Ammon's horn (tissue), 1 donor: Measurements from ENCODE around the gene EIF2S3B.

Source experiments
- DNase-seq: peaks from one replicate; pipeline ENCODE4 v3.0.0-alpha.2; 2016; ENCODE audit warnings: low spot score

EIF2S3B gene

DNA sequence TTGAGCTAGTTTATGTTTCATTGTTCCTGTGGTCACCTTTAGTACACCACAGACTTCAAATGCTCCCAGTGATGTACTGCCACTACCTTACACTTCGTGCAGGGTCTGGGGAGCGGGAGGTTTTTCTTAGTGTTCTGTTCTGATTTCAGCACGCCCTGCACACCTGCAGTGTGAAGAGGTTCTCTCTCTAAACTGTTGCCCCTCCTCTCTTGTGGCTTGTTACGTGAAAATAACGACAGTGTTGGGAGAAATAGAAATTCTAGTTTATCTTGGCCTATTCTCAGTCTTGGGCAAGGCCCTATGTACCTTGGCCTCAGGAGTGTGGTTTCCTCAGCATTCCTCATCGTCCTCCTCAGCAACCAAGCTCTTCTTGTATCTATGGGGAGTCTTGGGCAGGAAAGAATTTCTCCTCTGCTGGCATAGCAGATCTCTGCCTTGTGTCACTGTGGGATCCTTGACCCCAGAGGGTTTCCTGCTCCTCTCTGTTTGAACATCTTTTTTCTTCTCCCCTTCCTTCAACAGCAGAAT is 48.6 kb downstream of the EIF2S3B start:
- DNase-seq = no peak

DNA sequence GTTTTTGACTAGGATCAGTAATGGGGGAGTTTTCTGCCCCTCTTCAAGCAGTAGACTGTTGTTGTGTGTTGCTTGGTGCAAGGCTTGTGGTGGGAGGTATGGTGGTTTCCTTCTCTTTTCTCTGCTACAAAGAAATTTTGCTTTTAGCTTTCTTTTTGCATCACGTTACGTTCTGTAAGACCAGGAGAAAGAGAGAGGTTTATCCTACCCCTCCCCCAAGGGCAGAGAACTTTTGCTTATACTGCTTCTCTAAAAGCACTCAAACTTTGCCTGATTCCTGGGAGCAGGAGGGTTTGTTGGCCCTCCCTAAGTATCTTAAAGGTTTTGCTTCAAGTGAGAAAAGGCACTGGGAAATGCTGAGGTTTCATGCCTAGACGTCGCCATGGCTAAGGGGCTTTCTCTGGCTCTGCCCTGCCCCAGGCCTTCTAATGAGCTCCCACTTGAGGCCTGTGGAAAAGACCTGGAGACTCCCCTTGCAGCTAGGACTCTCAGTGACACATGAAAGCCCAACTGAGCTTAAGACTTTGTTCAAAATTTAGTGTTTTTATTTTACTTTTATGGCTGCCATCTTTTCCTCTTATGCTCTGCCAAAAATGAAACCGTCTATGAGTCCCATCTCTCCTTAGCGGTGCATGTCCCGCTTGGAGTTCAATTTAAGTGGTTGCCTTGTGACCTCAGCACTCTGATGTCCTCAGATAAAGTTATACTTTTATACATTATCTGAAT is 49.2 kb downstream of the EIF2S3B start:
- no peak for DNase-seq

DNA sequence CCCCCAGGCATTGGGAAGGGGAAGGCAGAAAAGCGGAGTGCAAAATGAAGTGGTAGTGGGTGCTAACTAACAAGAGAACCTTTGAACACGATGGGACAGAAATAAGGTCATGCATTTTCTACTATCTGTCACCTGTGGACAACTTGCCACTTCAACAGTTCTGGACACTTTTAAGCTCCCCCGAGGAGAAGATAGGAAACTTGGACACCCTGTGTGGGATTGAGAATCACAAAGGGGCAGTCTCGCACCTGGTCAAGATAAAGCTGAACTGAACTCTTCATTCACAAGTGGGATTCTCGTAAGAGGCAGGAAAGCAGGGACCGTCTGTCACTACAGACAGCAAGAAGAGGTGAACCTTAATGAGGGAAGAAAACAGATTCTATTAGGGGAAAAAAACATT is 51.6 kb downstream of the EIF2S3B start:
- no peak for DNase-seq

DNA sequence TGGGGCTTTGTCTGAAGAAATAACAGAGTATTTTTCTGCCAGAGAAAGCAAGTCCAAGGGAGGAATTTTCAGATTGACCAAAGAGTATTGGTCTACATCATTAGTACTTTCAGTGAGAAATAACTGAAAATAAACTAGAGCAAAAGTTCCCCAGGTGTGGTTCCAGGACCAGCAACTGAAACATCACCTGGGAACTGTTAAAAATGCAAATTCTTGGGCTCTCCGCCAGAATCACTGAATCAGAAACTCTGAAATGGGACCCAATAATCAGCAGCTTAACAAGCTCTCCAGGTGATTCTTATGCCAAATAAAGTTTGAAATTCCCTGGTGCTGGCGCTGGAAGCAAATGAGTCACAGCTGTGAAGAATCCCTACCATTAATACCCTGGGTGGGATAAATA is 52.1 kb downstream of the EIF2S3B start:
- no peak for DNase-seq
